Body of pancreas (tissue), 4 donors: Measurements from ENCODE around the gene FAM107A.

Experiments
- POLR2A ChIP-seq, 3 donors: fragments of 450-650 bp; IDR thresholded peaks; one replicate each; pipeline ENCODE4 v1.6.1; 2016; ENCODE audit warnings: antibody characterized with exemption in 3 of 3, mild to moderate bottlenecking in 2 of 3
- TF ChIP-seq, protein P1 (sequence below), 7 experiments: fragments of 450-650 bp in 4 of 7; fragments of 200-600 bp in 3 of 7; sonication (generic) in 3 of 7; IDR thresholded peaks; one replicate each; pipeline ENCODE4 v1.5.1; 2016 to 2019; ENCODE audit warnings: antibody characterized with exemption in 7 of 7

DNA sequence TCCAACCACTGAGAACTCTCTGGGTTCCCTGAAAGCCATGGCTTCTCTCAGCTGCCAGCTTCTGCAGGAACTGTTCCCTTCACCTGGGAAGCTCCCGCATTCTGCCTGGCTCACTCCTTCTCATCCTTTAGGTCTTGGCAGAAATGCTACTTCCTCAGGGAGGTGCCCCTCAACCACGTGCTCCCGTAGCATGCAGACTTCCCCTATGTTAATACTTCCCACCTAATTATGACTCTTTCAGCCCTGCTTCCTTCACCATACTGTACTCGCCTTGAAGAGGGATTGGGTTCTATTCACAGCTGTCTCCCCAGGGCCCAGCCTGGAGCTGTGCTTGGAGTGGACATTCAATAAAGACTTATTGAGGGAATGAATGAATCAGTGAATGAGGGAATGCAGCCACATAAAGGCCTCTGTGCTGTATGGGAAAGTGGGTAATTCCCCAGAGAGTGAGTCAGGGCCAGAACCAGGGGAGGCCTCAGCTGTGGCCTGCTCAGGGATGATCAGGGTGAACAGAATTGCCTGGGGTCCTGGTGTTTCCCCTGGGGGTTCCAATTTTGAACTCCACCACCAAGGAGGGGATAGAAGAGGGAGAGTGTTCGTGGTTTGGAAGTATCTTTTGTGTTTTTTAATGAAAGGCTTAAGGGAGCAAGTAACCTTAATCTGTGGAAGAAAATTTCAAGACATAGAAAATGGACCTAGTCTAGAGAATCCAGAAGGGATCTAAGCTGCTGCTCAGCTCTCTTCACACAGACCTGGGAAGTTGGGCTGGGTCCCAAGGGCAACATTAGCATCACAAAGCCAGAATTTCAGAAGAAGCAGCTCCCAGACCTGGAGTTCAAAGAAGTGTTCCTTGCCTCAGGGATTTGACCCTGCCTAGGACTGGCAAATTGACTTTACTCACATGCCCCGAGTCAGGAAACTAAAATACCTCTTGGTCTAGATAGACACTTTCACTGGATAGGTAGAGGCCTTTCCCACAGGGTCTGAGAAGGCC, 14.6 kb upstream of the FAM107A start:
- TF ChIP-seq, protein P1, sequence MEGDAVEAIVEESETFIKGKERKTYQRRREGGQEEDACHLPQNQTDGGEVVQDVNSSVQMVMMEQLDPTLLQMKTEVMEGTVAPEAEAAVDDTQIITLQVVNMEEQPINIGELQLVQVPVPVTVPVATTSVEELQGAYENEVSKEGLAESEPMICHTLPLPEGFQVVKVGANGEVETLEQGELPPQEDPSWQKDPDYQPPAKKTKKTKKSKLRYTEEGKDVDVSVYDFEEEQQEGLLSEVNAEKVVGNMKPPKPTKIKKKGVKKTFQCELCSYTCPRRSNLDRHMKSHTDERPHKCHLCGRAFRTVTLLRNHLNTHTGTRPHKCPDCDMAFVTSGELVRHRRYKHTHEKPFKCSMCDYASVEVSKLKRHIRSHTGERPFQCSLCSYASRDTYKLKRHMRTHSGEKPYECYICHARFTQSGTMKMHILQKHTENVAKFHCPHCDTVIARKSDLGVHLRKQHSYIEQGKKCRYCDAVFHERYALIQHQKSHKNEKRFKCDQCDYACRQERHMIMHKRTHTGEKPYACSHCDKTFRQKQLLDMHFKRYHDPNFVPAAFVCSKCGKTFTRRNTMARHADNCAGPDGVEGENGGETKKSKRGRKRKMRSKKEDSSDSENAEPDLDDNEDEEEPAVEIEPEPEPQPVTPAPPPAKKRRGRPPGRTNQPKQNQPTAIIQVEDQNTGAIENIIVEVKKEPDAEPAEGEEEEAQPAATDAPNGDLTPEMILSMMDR (IDR thresholded peaks at IDR 0.05) = no peak
- no peak for TF ChIP-seq POLR2A (IDR thresholded peaks at IDR 0.05)
